ENCODE measurements around the gene UPP2.

The UPP2 gene

DNA sequence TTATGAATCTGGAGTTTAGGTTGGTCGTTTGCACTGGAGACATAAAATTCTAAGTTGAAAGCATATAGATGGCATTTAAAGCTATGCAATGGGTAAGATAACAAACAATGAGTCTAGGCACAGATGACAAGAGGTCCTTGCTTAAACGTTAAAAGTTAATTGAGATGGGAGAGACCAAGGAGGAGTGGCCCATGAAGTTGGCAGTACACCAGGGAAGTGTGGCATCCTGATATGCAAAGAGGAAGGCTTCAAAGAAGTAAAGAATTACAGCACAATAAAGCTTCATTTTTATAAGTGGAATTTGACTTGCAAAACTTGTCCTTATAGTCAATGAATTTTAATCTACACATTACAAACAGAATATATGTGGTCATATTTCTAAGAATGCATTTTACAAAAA, 23.2 kb downstream of the UPP2 start:
- Histone ChIP-seq H3K9me3 (ENCODE audit: insufficient read depth, low read depth, low read length) (no peaks in the 10 kb centered on the region), H3K4me3 (ENCODE audit: low read length, poor library complexity, severe bottlenecking) (no peak overlapping the region), H3K4me1 (ENCODE audit: insufficient read depth, low read length, poor library complexity, severe bottlenecking) (no peaks in the 10 kb centered on the region), H3K79me2 (ENCODE audit: insufficient read depth, low read length) (no peaks in the 10 kb centered on the region), H3K4me2 (ENCODE audit: low read depth, low read length, poor library complexity, severe bottlenecking) (no peak overlapping the region), H3K9ac (ENCODE audit: low read depth, low read length, poor library complexity, severe bottlenecking) (no peak overlapping the region), H3K9me2 (replicated peaks; ENCODE audit: low read depth, low read length) (no peaks in the 10 kb centered on the region), H4K20me1 (ENCODE audit: insufficient read depth, low read length, poor library complexity, severe bottlenecking) (no peaks in the 10 kb centered on the region), H2AFZ (ENCODE audit: low read length) (no peak overlapping the region), H3K27me3 (ENCODE audit: insufficient read depth, low read length, poor library complexity, severe bottlenecking) (no peaks in the 10 kb centered on the region), H3K36me3 (ENCODE audit: insufficient read depth, low read length) (no peaks in the 10 kb centered on the region), H3F3A (ENCODE audit: low read depth) (no peaks in the 10 kb centered on the region)
- TF ChIP-seq, protein P1, sequence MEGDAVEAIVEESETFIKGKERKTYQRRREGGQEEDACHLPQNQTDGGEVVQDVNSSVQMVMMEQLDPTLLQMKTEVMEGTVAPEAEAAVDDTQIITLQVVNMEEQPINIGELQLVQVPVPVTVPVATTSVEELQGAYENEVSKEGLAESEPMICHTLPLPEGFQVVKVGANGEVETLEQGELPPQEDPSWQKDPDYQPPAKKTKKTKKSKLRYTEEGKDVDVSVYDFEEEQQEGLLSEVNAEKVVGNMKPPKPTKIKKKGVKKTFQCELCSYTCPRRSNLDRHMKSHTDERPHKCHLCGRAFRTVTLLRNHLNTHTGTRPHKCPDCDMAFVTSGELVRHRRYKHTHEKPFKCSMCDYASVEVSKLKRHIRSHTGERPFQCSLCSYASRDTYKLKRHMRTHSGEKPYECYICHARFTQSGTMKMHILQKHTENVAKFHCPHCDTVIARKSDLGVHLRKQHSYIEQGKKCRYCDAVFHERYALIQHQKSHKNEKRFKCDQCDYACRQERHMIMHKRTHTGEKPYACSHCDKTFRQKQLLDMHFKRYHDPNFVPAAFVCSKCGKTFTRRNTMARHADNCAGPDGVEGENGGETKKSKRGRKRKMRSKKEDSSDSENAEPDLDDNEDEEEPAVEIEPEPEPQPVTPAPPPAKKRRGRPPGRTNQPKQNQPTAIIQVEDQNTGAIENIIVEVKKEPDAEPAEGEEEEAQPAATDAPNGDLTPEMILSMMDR (conservative IDR thresholded peaks at IDR 0.05; ENCODE audit: low read length): no peak
- TF ChIP-seq EZH2phosphoT487 (IDR thresholded peaks at IDR 0.05; ENCODE audit: borderline replicate concordance): no peak

DNA sequence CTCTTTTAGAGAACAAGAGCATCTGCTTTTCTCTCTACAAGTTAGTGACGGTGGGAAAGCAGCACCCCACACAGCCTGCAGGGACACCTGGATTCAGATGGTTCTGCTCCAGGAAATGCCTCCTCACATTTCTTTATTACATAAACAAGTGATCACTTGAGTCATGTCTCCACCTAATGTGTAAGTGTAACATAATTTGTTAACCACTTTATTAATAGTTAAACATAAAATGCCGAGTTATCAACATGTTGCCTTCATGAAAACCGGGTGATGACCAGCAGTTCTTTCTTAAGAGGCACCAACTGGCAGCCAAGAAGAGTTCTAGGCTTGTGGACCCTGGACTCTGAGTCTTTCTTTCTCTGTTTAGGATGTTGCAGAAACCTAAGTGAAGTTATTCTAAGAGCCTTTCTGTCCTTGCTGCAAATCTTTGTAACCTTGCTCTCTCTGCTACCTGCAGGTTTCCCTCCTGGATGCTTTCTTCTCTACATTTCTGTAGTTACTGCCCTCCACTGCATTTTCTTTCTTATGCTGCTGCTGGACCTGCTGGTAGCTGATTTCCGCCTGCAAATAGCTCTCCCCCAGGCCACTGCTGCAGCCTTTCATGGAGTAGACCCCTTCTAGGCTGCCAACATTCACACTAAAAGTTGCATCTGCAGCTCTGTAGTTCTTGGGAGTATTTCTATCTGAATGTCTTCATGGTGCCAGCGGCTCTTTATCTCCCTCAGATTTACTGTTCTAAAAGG, 24.3 kb downstream of the UPP2 start:
- H3K9me2 ChIP-seq (replicated peaks; ENCODE audit: low read depth, low read length): no peaks in the 10 kb centered on the region
- TF ChIP-seq EZH2phosphoT487 (IDR thresholded peaks at IDR 0.05; ENCODE audit: borderline replicate concordance): no peak
- TF ChIP-seq, protein P1 (conservative IDR thresholded peaks at IDR 0.05; ENCODE audit: low read length): no peak
- no peaks in the 10 kb centered on the region for H3K9me3 ChIP-seq (ENCODE audit: insufficient read depth, low read depth, low read length)
- H3K9ac ChIP-seq (ENCODE audit: low read depth, low read length, poor library complexity, severe bottlenecking): no peak overlapping the region
- no peak overlapping the region for H3K4me2 ChIP-seq (ENCODE audit: low read depth, low read length, poor library complexity, severe bottlenecking)
- no peak overlapping the region for H2AFZ ChIP-seq (ENCODE audit: low read length)
- no peaks in the 10 kb centered on the region for H3K4me1 ChIP-seq (ENCODE audit: insufficient read depth, low read length, poor library complexity, severe bottlenecking)
- no peaks in the 10 kb centered on the region for H3K79me2 ChIP-seq (ENCODE audit: insufficient read depth, low read length)
- H3K36me3 ChIP-seq (ENCODE audit: insufficient read depth, low read length): no peaks in the 10 kb centered on the region
- H4K20me1 ChIP-seq (ENCODE audit: insufficient read depth, low read length, poor library complexity, severe bottlenecking): no peaks in the 10 kb centered on the region
- H3K4me3 ChIP-seq (ENCODE audit: low read length, poor library complexity, severe bottlenecking): no peak overlapping the region
- H3F3A ChIP-seq (ENCODE audit: low read depth): no peaks in the 10 kb centered on the region
- no peaks in the 10 kb centered on the region for H3K27me3 ChIP-seq (ENCODE audit: insufficient read depth, low read length, poor library complexity, severe bottlenecking)

GRCh38 chr2:158127380-158127804, 25.7 kb downstream of the UPP2 start:
- H3K4me1 ChIP-seq (ENCODE audit: insufficient read depth, low read length, poor library complexity, severe bottlenecking): no peaks in the 10 kb centered on the region
- H3K9me3 ChIP-seq (ENCODE audit: insufficient read depth, low read depth, low read length): no peaks in the 10 kb centered on the region
- H3K4me2 ChIP-seq (ENCODE audit: low read depth, low read length, poor library complexity, severe bottlenecking): no peak overlapping the region

More at GRCh38 chr2:158127380-158127804, 25.7 kb downstream of the UPP2 start:
- H3K79me2 ChIP-seq (ENCODE audit: insufficient read depth, low read length): no peaks in the 10 kb centered on the region
- no peaks in the 10 kb centered on the region for H3K27me3 ChIP-seq (ENCODE audit: insufficient read depth, low read length, poor library complexity, severe bottlenecking)
- H3F3A ChIP-seq (ENCODE audit: low read depth): no peaks in the 10 kb centered on the region
- TF ChIP-seq EZH2phosphoT487 (IDR thresholded peaks at IDR 0.05; ENCODE audit: borderline replicate concordance): no peak
- no peak overlapping the region for H3K9ac ChIP-seq (ENCODE audit: low read depth, low read length, poor library complexity, severe bottlenecking)
- no peak overlapping the region for H3K4me3 ChIP-seq (ENCODE audit: low read length, poor library complexity, severe bottlenecking)
- H3K9me2 ChIP-seq (replicated peaks; ENCODE audit: low read depth, low read length): no peaks in the 10 kb centered on the region
- H3K36me3 ChIP-seq (ENCODE audit: insufficient read depth, low read length): no peaks in the 10 kb centered on the region
- H4K20me1 ChIP-seq (ENCODE audit: insufficient read depth, low read length, poor library complexity, severe bottlenecking): no peaks in the 10 kb centered on the region
- H2AFZ ChIP-seq (ENCODE audit: low read length): no peak overlapping the region

Data from Loucy (cell line).